K562 (cell line): ENCODE data around the gene RELCH. TPM values are rescaled to one million over a fixed set of nuclear protein-coding genes. Genes with fewer than 3 reads are reported as not detected.

Source experiments
- EWSR1 ChIP-seq: fragments of 450-650 bp; IDR thresholded peaks from 2 replicates; pipeline ENCODE4 v1.6.1; 2018; ENCODE audit warnings: borderline replicate concordance, mild to moderate bottlenecking, low read depth, moderate library complexity; ENCODE audit not compliant: partially characterized antibody
- polyA plus RNA-seq, 8 experiments: library from polyadenylated mRNA; depleted of rRNA in 4 of 8; stranded (reverse) in 5 of 8; unstranded in 3 of 8; fragments of >200 nt; fragmentation: Nextera tagmentation in 2 of 8; fragmentation: Illumina TruSeq in 1 of 8; extraction: Ambion mirVana in 2 of 8; extraction: Trizol in 1 of 8; gene quantifications; 2 replicates each; pipeline versions ENCODE4 v1.2.1 to v1.2.3, GENCODE V29; 2011 to 2014; ENCODE audit warnings: inconsistent platforms in 1 of 8, missing spikeins in 1 of 8
- total RNA-seq, 7 experiments: library from RNA; depleted of rRNA in 6 of 7; stranded (reverse); fragments of >200 nt in 6 of 7; fragmentation: Illumina TruSeq in 2 of 7; extraction: Trizol in 2 of 7; gene quantifications; 2 replicates each; pipeline versions ENCODE4 v1.2.1 to v1.2.3, GENCODE V29; 2011 to 2021; ENCODE audit warnings: low replicate concordance in 1 of 7
- TF ChIP-seq, protein P1 (sequence below), 2 experiments: fragments of 450-650 bp; formaldehyde crosslinking in 1 of 2; IDR thresholded peaks; 2 replicates each; pipeline versions ENCODE4 v1.4.0 to v1.6.1; 2014 to 2020; ENCODE audit warnings: mild to moderate bottlenecking in 2 of 2, borderline replicate concordance in 1 of 2, low read depth in 1 of 2
- TF ChIP-seq, protein P2 (sequence below), 2 experiments: fragments of 450-650 bp in 1 of 2; sonication (generic) in 1 of 2; formaldehyde crosslinking in 1 of 2; IDR thresholded peaks in 1 of 2; conservative IDR thresholded peaks in 1 of 2; 2 replicates each; pipeline versions ENCODE4 v1.6.1 to v1.8.1; 2016 to 2023; ENCODE audit warnings: mild to moderate bottlenecking in 2 of 2, moderate library complexity in 2 of 2, inconsistent platforms in 1 of 2, missing genetic modification reagents in 1 of 2

Gene RELCH
- total and polyA plus RNA-seq, 9 of the 15 experiments (the other 6 are each of a cell fraction or from before 2014, with no cell fraction given) = 1.4 to 13.6 (median 7.6) TPM

- TF ChIP-seq, protein P1, sequence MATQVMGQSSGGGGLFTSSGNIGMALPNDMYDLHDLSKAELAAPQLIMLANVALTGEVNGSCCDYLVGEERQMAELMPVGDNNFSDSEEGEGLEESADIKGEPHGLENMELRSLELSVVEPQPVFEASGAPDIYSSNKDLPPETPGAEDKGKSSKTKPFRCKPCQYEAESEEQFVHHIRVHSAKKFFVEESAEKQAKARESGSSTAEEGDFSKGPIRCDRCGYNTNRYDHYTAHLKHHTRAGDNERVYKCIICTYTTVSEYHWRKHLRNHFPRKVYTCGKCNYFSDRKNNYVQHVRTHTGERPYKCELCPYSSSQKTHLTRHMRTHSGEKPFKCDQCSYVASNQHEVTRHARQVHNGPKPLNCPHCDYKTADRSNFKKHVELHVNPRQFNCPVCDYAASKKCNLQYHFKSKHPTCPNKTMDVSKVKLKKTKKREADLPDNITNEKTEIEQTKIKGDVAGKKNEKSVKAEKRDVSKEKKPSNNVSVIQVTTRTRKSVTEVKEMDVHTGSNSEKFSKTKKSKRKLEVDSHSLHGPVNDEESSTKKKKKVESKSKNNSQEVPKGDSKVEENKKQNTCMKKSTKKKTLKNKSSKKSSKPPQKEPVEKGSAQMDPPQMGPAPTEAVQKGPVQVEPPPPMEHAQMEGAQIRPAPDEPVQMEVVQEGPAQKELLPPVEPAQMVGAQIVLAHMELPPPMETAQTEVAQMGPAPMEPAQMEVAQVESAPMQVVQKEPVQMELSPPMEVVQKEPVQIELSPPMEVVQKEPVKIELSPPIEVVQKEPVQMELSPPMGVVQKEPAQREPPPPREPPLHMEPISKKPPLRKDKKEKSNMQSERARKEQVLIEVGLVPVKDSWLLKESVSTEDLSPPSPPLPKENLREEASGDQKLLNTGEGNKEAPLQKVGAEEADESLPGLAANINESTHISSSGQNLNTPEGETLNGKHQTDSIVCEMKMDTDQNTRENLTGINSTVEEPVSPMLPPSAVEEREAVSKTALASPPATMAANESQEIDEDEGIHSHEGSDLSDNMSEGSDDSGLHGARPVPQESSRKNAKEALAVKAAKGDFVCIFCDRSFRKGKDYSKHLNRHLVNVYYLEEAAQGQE (IDR thresholded peaks at IDR 0.05; ENCODE audit: borderline replicate concordance) = no peak
- TF ChIP-seq, protein P1 (CRISPR knock-in tag; IDR thresholded peaks at IDR 0.05; ENCODE audit: low read depth) = no peak
- TF ChIP-seq, protein P2, sequence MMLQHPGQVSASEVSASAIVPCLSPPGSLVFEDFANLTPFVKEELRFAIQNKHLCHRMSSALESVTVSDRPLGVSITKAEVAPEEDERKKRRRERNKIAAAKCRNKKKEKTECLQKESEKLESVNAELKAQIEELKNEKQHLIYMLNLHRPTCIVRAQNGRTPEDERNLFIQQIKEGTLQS (IDR thresholded peaks at IDR 0.05) = no peak
- TF ChIP-seq, protein P2 (CRISPR knock-in tag; conservative IDR thresholded peaks at IDR 0.05) = no peak
- no peak for TF ChIP-seq EWSR1
- TF ChIP-seq, all 486 proteins: peak for 60
These were observed at the start of gene RELCH, which contains the start of gene PIGN (continued) for GRCh38 chr18:62186774-62187542.
